ENCODE results near the gene XKR8.

Gene XKR8

DNA sequence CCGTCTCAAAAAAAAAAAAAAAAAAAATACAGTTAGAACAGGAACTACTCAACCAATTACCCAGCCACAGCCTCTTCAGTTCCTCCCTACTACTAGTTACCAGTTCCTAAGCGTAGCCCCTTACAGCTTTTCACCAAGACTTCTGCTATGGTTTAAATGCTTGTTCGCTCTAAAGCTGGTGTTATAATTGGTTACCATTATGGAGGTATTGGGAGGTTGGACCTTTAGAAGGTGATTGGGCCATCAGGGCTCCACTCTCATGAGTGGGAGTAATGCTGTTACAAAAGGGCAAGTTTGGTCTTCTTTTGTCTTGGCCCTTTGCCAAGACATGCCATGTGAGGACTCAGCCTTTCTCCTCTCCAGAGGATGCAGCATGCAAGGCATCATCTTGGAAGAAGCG, 28.0 kb upstream of the XKR8 start:
- TF ChIP-seq, protein P1, sequence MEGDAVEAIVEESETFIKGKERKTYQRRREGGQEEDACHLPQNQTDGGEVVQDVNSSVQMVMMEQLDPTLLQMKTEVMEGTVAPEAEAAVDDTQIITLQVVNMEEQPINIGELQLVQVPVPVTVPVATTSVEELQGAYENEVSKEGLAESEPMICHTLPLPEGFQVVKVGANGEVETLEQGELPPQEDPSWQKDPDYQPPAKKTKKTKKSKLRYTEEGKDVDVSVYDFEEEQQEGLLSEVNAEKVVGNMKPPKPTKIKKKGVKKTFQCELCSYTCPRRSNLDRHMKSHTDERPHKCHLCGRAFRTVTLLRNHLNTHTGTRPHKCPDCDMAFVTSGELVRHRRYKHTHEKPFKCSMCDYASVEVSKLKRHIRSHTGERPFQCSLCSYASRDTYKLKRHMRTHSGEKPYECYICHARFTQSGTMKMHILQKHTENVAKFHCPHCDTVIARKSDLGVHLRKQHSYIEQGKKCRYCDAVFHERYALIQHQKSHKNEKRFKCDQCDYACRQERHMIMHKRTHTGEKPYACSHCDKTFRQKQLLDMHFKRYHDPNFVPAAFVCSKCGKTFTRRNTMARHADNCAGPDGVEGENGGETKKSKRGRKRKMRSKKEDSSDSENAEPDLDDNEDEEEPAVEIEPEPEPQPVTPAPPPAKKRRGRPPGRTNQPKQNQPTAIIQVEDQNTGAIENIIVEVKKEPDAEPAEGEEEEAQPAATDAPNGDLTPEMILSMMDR (IDR thresholded peaks at IDR 0.05; ENCODE audit: control insufficient read depth, insufficient read depth, low read depth, low read length, missing control alignments) = no peak
- DNase-seq (ENCODE audit: low read depth) = no peak
- no peak overlapping the region for H3K4me3 ChIP-seq (ENCODE audit: control insufficient read depth, low read depth, low read length)

DNA sequence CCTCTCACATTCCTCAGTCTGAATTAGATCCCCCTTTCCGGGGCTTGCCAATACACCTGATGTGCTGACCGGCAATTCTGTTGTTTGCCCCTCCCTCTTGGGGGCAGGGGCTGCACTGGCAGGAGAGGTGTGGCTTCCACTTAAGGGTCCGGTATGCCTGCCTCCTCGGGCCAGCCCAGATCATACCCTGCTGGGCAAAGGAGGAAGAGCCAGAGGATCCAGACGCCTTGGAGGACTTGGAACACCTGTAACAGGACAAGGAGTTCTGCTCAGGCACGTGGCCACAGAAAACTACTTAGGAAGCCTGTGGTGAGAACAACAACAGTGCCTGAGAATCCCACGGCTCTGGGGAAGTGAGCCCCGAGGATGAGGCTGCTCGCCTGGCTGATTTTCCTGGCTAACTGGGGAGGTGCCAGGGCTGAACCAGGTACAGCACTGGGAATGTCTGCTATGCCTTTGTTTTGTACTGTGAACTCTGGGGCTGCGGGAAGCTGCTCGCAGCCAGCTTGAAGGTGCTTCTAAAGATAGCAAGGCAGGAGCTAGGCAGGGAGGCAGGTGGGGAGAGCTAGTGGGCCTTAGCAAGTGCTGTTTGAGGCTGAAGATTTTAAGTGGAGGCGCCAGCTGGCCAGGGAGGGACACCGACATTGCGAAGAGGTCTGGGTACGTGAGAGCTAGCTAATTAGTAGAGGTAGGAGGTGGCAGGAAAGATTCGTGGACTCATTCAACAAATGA, 24.8 kb upstream of the XKR8 start, which contains the start of gene SMPDL3B:
Gene SMPDL3B, plus strand, starts transcription at position 183 of the 732 bp plus-strand sequence. Its CDS starts 184 bp downstream, at position 367.
- TF ChIP-seq, protein P1 (IDR thresholded peaks at IDR 0.05; ENCODE audit: control insufficient read depth, insufficient read depth, low read depth, low read length, missing control alignments) = no peak
- no peak for DNase-seq (ENCODE audit: low read depth)
- H3K4me3 ChIP-seq (ENCODE audit: control insufficient read depth, low read depth, low read length) = no peak within 1 kb of the TSS; the same call in 1 of the 2 replicates

DNA sequence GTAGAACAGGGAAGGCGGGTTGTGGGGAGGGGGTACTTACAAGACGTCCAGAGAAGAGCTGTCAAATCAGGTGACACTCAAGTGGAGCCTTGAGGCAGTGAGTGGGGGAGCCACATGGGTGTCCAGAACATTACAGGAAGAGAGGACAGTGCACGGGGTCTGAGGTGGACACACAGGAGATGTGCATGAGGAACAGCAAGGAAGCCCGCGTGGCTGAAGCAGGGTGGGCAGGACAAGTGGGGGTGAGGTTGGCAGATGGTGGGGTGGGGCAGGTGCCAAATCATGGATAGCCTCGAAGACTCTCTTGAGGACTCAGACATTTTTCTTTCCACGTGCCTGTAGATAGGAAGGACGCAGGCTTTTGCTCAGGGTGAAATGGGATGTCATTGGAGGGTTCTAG, 24.1 kb upstream of the XKR8 start:
- TF ChIP-seq, protein P1 (IDR thresholded peaks at IDR 0.05; ENCODE audit: control insufficient read depth, insufficient read depth, low read depth, low read length, missing control alignments) = no peak
- no peak for DNase-seq (ENCODE audit: low read depth)
- H3K4me3 ChIP-seq (ENCODE audit: control insufficient read depth, low read depth, low read length) = no peak overlapping the region

DNA sequence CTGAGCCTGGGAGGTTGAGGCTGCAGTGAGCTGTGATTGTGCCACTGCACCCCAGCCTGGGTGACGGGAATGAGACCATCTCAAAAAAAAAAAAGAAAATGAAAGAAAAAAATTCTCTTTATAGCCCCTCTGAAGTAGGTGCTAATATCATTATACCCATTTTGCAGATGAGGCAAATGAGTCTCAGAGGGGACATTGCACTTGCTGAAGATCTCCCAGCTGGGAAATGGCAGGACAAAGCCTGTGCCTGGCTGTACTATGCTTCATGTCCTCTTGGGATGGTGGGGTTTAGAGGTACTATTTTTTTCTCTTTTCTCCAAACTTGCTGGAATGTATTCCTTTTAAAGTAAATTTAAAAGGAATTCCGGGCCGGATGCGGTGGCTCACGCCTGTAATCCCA, 23.4 kb upstream of the XKR8 start:
- no peak overlapping the region for H3K4me3 ChIP-seq (ENCODE audit: control insufficient read depth, low read depth, low read length)
- TF ChIP-seq, protein P1 (IDR thresholded peaks at IDR 0.05; ENCODE audit: control insufficient read depth, insufficient read depth, low read depth, low read length, missing control alignments) = no peak

DNA sequence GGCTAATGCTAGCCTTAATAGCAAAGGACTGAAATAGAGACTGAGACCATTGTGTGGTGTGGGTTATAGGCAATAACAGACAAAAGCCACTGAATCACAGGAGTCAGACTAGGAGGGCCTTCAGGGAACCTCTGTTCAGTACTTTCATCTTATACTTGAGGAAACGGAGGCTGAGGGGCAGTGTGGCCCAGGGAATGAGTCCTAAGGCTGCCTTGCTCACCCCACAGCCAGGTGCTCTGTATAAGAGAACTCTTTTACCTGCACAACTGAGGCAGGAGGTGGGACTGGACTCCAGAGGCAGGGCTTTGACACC, 22.3 kb upstream of the XKR8 start:
- H3K4me3 ChIP-seq (ENCODE audit: control insufficient read depth, low read depth, low read length) = no peak overlapping the region
- no peak for DNase-seq (ENCODE audit: low read depth)
- TF ChIP-seq, protein P1 (IDR thresholded peaks at IDR 0.05; ENCODE audit: control insufficient read depth, insufficient read depth, low read depth, low read length, missing control alignments) = no peak

More for the DNA sequence above, 23.4 kb upstream of the XKR8 start:
- no peak for DNase-seq (ENCODE audit: low read depth)

DNA sequence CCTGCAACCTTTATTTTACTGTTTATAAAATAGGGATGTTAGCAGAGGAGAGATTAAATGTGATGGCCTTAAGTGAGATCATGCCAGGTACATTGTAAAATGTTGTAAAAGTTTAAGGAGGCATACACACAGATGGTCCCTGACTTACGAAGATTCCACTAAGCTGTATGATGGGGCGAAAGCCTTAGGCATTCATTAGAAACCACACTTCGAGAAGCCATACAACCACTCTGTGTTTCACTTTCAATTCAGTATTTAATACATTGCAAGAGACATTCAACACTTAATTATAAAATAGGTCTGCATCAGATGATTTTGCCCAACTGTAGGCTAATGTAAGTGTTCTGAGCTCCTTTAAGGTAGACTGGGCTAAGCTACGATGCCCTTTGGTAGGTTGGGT, 21.3 kb upstream of the XKR8 start:
- no peak overlapping the region for H3K4me3 ChIP-seq (ENCODE audit: control insufficient read depth, low read depth, low read length)
- DNase-seq (ENCODE audit: low read depth) = no peak
- TF ChIP-seq, protein P1 (IDR thresholded peaks at IDR 0.05; ENCODE audit: control insufficient read depth, insufficient read depth, low read depth, low read length, missing control alignments) = no peak

Data from AG09309 (cell line).